ENCODE data around the gene MAGEF1.
A peak's percentile ranks its signal among the peaks of the same experiment; 100 is the strongest.

MAGEF1 gene, protein sequence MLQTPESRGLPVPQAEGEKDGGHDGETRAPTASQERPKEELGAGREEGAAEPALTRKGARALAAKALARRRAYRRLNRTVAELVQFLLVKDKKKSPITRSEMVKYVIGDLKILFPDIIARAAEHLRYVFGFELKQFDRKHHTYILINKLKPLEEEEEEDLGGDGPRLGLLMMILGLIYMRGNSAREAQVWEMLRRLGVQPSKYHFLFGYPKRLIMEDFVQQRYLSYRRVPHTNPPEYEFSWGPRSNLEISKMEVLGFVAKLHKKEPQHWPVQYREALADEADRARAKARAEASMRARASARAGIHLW

DNA sequence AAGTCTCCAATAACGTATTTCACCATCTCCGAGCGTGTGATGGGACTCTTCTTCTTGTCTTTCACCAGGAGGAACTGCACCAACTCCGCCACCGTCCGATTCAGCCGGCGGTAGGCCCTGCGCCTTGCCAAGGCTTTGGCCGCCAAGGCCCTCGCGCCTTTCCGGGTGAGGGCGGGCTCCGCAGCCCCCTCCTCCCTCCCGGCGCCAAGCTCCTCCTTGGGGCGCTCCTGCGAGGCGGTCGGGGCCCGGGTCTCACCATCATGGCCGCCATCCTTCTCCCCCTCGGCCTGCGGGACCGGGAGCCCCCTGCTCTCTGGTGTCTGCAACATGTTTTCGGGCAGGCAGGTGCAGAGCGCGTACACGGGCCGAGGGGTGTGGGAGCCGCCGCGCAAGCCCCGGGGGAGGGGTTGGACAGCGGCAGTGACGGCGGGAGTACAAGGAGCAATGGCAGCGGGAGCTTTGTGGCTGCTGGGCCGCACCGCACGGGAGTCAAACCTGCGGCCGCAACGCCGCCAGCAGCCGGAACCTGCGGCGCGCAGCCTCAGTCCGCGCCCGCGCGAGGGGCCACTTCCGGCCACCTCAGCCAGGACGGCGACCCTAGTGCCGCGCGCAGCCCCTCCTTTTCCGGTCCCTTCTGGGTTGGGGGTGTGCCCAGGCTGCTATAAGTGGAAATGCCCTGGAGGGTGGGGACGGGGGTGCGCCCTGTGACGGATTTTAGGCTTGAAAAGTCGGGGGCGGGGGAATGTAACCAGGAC lies at the start of gene MAGEF1:
MAGEF1 (minus strand) TSS at position 572 of the 755 bp plus-strand sequence; CDS start at position 329, 243 bp downstream.
- DNase-seq, result peak; percentile 93

DNA sequence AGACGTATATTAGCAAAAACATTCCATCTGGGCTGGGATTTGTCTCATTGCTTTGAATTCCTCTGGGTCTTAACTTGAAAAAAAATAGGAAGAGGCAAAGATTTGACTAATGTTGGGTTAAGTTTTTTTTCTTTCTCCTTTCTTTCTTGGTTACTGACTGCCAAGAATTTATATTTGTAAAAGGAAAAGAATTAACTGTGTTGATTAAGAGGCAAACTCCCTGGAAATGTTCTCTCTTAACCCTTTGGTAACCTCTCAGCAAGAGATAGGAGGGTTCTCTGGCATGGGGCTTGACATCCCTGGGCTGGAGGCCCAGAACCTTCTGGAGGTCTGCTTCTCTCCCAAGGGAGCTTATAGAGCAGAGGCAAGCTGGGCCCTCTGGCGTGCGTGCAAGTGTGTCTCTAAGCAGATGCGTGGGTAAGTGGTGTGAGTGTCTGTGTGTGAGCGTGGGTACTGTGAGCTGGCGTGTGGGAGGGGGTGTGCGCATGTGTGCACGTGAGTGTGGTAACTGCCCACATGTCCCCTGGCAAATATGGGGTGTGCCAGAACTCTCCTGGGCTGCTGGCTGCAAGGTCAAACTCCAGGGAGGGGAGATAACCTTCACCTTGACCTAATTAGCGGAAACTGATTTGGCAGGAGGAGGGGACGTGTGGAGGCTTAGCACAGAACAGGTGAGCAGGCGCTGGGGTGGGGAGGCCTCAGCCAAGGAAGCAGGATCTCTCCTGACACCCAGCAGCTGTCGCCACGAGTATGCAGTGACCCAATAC lies 49.4 kb upstream of the MAGEF1 start:
- DNase-seq, result no peak

DNA sequence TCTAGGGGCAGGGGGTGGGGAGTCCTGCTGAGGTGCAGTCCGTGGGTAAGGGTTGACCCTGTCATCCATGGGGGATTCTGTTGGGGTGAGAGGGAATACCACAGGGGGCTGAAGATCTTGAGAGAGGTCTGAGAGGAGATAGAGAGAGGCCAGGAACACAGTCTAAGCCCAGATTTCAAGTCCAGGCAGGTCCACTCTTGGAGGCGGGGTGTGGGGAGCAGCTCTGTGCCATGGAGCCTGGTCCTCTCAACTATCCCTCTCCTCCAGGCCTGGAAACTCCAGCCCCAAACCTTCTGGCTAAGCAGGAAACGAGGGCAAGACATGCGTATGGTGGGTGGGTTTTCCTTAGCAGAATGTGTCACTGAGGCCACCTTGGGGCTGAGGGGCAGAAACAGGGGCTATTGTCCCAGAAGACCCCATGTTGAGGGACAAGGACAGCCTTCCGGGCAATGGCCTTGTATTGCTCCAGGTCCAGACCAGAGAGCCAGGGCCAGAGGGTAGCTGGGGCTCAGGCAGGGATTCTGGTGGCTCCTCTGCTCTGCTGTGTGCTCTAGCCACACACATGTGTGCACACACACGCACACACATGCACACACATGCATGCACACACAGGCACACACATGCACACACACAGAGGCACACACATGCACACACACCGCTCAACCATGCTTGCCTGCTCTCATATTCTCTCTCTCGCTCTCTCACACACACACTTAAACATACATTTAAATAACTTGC lies 48.6 kb upstream of the MAGEF1 start:
- no peak for DNase-seq

DNA sequence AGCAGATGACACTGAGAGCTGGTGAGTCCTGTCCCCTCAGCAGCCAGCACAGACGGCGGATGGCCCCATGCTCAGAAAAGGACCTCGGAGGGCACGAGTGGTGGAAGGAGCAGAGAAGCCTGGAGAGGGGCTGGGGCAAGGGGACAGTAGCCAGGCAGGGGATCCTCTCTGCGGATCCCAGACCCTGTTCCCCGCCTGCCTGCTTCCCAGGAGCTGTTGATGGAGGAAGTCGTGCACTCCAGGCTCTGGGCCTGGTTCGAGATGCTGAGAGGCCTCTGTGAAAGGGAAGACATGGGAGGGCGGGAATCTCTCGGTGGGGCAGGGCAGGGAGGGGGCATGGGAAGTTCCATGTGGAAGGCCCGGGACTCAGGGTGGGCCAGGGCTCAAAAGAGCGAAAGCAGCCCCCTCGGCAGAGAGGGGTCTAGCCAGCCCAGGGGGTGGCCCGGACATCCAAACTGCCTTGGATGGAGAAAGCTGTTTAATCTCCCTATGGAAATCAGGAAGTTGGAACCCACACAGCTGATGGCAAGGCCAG lies 47.9 kb upstream of the MAGEF1 start:
- DNase-seq, result no peak

DNA sequence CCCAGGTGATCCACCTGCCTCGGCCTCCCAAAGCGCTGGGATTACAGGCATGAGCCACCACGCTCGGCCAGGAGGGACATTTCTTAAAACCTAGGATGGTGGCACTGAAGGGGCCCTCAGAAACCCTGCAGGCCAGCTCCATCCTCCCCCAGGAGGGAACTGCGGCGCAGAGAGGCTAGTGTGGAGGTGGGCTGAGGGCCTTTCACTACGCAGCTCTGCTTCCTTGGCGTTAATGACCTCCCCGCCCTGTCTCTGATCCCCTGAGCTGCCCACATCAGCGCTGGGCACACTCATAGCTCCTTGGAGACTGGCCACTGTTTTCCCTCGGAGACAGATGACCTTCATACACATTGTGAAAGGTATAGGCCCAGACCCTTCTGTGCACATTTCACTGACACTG lies 46.2 kb upstream of the MAGEF1 start:
- DNase-seq, result no peak

DNA sequence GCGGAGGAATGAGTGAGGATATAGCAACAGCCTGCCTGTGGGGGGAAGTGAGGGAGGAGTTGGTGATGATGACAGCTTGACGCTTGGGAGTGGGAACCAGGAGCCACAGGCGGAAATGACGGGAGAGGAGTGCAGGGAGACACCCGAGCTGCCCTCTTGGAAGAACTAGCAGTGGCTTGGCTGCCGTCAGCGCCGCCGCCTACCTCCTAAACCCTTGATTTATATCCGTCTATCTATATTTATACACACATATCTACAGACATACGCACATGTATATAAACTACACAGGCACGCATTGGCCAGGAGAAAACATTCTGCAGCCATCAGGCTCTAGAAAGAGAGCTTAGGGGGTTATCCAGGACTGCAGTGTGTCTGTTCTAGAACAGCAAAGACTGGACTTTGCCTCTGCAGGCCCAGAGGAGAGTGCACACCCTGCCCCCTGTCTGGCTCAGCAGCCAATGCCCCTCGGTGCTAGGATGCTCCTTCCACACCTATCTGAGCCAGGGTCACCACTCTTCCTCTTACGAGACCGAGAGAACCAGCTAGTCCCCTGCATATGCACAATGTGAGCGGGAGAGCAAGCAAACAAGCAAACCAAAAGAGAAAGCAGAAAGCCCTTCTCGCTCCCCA lies 45.3 kb upstream of the MAGEF1 start:
- DNase-seq, result peak; percentile 84

DNA sequence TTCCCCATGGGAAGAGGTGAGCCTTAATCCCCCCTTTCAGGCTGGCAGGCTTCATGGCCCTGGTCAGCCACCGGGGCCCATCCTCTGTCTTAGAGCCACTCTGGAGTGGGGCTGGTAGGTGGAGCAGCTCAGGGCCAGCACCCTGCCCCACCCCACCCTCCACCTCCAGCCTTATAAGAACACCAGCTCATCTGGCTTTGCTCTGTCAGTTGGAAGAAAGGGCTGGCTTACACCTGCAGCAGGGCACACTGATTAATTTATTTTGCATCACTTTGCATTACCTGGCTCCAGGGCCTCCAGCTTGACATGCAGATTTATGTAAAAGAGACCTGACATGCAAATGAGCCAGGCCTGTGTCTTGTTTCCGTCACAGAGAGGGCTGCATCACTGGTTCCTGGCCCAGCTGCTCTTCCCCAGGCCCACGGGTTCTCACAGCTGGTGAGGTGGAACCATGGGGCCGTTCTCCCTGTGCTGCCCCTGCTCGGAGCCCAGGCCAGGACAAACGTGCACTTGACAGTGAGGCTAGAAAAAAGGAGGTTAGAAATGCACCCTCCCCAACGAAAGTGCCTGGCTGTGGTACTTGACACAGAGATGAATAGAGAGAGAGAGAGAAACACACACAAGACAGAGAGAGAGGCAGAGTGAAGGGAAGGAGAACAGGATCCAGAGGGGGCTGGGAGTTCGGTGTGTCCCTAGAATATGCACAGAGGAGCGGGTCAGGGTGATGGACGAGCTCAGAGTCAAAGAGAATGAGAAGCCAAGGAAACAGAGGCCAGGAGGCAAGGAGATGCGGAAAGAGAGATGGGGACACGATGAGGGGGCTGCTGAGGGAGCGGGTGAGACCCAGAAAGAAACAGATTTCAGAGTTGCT lies 44.5 kb upstream of the MAGEF1 start:
- DNase-seq, result no peak

DNA sequence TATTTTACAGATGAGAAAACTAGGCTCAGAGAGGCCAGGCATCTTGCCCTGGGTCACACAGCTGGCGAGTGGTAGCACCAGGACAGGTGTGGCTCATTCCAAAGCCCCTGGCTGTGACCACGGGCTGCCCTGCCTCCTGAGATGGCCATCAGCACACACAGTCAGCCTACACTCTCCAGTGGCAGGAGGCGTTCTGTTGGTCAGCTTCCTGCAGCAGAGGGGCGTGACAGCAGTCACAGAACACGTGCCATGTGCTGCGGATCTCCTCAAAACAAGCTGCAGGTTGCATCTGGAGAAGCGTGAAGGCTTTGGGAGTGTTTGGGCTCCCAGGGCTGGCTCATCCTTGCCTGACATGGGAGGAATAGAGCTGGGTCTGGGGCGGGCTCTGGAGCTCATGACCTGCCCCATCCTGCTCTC lies 43.5 kb upstream of the MAGEF1 start:
- DNase-seq, result no peak

DNA sequence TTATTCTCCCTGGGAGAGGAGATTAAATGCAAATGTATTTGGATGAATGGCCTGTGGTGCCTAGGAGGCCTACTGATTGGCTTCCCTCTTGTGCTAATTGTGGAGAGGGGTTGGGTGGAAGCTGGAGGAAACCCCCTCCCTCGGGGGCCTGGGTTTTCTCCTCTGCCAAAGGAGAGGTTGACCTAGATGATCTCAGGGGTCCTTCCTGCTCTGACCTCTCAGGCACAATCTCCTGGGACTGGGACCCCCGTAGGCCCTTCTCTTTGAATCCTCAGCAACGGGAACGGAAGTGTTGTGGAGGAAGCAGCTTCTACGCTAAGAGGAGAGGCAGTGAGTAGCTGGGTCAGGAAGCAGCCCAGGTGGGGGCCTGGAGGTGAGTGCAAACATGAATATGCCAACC lies 40.5 kb upstream of the MAGEF1 start:
- DNase-seq, result no peak

DNA sequence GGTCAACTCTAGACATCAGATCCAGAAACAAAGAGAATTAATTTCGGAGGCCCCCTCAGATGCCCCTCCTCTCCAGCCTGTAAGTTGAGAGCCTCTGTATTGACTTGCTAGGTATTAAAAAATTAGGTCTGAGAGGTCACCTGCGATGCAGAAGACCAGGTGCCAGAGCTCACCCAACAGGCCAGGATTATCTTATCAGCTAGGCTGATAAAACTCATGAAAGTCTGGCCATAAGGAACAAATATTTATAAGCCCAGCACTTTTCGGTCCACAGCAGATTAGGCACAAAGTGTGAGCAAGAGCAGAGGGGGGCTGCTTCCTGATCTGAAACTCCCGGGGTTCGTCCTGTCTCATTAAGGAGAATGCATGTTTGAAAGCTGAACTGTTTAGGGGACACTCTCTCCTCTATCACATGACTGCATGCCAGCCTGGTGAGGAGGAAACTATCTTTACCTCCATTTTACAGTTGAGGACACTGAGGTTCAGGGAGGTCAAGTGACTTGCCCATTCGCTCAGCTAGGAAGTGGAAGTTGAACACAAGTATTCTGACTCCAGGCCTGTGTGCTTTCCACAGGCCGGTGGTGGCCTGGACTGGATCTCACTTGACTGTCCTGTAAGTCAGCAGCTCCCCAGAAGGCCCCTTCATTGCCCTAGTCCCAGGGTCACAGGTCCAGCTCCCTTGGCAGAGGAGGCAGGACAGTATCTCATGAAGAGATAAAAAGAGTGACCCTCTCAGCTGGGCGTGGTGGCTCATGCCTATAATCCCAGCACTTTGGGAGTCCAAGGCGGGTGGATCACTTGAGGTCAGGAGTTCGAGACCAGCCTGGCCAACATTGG lies 39.6 kb upstream of the MAGEF1 start:
- no peak for DNase-seq

DNA sequence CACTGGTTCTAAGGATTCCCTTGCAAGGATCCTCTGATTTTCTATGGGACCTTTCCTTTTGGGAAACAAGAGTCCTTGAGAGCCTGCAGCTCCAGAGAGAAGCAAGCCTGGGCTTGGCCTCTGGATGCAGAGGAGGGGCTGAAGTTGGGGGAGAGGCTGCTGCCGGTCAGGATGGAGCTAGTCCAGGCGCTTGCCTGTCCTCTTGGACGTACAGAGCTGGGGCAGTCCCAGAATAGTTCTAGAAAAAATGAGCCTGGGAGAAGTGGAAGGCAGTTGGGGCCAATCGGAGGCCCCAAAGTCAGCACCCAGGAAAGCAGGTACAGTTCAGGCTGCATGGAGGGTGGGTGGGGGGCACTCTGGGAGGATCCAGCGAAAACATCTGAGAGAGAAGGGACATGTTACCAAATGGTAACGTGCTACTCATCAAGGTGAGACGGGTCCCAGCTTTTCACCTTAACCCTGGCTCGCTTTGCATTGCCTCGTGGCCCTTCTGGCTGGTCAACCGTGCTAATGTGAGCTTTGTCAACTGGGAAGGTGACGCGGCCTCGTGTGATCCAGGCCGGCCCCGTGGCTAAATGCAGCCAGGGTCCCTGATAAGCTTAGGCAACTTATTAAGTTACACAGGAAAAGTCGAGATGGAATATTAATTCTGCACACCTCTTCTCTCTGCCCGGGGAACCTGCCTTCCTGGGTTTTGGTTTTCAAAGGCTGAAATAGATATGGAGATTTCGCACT lies 38.7 kb upstream of the MAGEF1 start:
- DNase-seq, result no peak

DNA sequence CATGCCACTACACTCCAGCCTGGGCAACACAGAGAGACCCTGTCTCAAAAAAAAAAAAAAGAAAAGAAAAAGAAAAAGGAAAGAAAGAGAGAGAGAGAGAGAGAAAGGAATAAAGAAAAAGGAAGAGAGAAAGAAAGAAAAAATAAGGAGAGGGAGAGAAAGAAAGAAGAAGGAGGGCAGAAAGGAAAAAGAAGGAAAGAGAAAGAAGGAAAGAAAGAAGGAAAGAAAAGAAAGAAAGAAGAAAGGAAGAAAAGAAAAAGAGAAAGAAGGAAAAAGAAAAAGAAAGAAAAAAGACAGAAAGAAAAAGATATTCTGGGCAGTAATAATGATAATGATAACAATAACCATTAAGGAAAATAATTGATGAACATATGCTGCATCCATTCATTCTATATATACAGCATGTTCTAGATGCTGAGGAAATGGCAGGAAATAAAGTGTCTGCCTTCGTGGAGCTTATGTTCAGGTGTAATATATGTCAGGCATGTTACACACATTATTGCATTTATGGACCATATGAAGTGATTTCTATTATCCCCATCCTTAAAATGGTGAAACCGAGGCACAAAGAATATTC lies 37.4 kb upstream of the MAGEF1 start:
- no peak for DNase-seq

DNA sequence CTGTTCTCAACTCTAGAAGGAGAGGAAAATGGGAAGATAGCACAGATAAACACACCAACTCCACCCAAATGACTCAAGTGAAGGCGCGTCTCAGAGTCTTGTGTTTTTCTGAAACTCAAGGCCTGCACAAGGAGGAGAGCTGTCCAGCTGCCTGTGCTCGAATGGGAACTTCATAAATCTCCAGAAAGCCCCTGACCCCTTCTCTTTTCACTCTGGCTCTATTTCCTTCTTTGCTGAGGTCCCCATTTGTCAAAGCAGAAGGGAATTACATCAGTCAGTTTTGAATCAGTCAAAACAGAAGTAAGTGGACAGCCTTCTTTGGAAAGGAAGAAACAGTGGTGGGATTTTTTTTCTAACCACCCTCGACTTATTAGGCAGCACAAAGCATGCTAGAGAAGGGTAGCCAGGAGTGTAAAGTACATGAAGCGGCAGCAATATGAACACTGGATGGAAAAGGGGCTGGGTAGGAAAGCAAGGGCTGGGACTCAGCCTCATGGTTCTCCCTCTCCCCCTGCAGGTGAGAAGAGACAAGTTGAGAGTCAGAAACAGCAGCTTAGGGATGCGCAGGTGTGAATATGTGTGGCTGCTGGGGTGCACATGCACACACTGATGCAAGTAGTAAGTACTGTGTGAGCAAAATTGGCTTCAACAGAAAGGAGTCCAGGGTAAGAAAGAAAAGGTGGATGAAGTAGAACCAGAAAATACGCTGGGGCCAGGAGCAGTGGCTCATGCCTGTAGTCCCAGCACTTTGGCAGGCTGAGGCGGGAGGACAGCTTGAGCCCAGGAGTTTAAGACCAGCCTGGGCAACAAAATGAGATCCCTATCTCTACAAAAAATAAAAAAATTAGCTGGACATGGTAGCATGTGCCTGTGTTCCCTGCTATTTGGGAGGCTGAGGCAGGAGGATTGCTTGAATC lies 36.6 kb upstream of the MAGEF1 start:
- DNase-seq, result no peak

DNA sequence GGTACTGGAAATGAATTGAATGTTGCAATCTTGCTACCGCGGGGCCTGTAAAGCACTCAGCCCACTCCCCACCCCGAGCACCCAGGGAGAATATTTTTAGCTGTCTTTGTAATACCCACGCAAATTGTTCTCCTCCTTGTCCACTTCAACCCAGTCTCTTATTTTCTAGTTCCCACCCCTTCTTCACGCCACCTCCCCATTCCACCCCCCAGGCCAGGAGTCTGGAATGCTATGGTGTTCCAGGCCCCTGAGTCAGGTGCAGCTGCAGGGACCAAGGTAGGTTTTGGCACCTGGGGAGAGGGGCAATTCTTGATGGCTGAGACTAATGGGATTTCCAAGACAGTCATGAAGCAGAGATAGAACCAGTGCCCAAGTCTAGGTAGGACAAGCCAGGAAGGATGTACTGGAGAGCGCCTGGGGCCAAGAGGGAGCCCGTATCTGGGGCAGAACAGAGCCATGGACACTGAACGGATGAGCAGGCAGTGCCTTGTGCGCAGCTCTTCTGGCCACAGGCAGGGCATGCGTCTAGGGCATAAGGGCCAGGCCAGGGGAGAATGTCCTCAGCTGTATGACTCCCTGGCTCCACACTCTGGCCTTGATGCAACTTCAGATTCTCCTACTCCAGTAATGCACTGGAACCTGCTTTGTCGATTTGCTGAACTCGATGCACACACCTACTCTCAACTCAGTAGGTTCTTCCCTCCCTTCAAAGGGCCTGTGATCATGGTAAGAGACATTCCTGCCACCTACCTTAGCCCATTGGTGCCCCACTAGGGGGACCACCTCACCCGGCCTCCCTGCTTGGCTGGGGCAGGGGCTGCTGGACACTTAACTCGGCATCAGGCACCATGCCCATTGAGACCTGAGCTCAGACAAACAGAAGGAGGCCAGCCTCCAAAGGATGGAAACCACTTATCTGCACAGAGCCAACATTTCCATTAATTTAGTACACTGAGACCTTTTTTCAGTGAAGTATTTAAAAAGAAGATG lies 34.6 kb upstream of the MAGEF1 start:
- DNase-seq, result peak; percentile 34

DNA sequence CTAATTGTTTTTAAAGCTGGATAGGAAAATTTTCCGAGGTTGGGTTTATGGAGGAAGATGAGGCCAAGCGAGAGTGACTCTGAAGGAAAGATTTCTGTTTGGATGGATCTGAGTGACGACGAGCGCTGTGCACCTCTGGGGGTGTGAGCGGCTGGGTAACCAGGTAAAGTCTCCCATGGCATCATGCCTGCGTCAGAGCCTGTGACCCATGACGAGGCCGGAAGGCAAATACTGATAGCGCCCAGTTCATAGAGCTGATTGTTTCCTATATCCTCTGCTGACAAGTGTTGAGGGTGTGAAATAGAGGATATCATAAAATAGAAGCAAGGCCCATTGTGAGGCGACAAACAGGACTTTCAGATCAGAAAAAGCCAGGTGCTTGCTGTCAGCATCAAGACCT lies 33.7 kb upstream of the MAGEF1 start:
- DNase-seq, result peak; percentile 17

DNA sequence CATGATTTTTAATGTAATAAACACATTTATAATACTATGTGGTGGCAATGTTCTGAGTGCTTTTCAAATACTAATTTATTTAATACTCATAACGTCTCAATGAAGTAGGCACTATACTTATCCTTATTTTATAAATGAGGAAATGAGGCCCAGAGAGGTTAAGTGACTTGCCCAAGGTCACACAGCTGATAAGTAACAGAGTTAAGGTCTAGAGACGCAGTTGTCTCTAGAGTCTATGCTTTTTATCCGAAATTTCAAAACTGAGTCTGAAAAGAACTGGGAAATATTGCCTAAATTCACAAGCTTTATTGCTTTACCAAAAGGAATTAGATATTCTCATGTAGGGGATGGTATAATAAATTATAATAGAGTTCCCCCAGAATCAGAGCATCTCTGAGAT lies 31.4 kb upstream of the MAGEF1 start:
- DNase-seq, result no peak

DNA sequence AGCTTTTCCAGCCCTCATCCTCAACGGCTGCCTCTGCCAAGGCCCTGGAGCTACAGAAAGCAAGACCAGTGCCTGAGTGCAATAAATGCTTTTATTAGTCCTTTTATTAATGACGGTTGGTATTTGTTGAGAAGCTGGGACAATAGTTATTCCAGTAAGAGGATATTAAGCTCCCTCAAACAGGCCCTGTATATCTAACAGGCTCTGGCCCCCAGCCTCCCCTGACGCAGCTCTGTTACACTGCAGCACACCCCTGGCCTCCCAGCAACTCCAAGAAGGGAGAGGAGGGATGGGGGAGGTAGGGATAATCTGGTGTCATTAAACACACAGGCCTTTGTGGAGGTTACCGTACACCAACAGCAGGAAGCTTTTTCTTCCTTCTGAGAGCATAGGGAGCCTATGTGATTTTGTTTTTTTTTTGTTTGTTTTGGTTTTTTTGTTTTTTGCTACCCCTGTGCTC lies 30.8 kb upstream of the MAGEF1 start:
- DNase-seq, result peak; percentile 50

All from right forelimb (tissue), 1 donor.